Hepatic stellate cell (primary cell): Measurements from ENCODE around the gene TSSK2.

ENCODE experiments used
- DNase-seq: peaks from one replicate; pipeline ENCODE4 v3.0.0; 2011; ENCODE audit warnings: low spot score

The TSSK2 gene

DNA sequence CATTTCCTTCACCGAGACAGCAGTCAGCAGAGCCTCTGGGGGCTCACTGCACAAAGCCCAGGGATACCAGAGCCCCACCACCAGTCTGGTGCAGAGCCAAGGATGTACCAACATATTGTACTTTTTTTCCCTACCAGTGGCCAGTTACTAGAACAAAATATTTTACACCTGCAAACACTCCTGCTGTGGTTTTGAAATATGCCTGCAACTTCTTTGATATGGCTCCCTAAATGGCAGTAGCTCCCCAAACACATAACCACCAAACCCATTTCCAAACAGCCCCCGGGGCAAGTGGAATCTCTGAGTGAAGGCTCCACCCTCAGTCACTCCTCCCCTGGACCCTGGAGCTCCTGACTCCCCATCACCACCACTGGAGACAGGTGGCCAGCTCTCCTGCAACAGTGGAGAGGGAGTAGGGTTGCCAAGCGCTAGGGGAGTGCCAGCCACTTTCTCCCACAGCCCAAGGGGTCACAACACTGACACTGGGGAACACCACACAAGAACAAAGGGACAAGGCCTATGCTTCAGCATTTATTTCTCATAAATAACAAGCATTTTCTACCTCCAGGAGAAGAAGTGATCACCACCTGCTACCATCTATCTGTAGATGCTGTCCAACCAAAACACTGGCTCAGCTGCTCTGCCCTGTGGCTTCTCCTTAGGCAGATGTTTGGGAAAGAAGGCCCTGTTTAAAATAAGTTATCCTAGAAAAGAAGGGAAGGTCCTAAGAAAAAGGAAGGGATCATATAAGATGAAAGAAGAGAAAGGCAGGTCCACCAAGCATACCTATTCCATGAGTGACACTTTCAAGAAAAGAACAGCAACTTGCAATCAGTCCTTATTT is 24.0 kb upstream of the TSSK2 start:
- no peak for DNase-seq

DNA sequence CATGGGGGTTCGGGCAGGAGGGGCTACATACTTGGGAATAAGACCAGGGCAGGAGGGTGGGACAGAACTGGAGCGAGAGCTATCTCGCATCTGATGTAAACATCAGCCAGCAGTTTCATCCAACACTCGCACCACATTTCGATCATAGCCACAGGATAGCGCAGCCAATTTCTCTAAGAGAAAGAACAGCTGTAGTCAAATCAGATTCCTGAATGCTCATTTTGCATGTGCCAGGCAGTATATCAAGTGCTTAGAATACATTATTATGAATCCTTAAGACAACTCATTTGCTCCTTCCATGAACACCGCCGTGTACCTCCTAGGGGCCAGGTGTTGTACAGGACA is 23.4 kb upstream of the TSSK2 start:
- no peak for DNase-seq

DNA sequence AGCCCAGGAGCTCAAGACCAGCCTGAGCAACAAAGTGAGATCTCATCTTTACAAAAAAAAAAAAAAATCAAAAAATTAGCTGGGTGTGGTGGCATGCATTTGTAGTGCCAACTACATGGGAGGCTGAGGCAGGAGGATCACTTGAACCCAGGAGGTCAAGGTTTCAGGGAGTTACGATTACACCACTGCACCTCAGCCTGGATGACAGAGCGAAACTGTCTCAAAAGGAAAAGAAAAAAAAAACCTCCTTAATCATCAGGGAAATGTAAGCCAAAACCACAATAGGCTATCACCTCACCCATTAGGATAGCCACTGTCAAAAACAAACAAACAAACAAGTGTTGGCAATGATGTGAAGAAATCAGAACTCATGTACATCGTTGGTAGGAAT is 22.3 kb upstream of the TSSK2 start:
- DNase-seq = no peak

DNA sequence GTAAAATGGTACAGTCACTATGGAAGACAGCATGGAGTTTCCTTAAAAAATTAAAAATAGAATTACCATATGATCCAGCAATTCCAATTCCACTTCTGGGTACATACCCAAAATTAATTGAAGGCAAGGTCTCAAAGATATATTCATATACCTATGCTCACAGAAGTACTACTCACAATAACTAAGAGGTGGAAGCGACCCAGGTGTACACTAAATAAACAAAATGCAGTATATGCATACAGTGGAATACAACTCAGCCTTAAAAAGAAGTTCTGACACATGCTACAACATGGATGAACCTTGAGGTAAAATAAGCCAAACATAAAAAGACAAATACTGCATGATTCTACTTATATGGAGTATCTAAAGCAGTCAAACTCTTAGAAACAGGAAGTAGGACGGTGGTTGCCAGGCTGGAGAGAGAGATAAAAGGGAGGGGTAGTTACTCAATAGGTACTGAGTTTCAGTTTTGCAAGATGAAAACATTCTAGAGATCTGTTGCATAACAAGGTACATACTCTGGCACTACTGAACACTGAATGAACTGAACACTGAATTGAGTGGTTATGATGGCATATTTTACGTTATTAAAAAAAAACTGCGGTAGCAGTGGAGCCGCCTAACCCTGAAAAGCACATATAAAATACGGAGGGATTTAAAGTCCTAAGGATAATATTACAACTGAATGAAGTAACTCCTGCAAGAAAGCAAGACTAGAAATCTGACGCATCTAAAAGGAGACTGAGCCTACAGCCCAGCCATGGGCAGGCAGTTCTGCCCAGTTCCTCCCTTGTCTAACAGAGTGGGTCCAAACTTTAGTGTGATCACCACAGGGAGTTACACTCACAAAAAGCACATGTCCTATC is 21.7 kb upstream of the TSSK2 start:
- DNase-seq = no peak

DNA sequence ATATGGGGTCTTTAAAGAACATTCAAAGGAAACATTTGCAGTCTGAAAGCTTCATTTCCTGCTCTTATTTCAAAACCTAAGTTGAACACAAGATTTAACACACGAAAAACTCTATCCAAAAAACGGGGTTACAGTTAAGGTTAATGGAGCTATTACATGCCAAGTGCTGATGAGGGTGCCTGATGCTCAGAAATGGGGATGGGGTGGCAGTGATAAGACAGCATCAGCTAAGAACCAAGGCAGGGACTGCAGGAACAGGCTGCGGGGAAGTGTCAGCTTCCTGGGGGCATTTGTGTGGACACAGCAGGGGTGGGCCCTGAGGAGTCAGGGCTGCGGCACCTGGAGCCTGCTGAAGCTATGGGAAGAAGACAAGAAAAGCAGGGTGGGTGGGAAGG is 21.0 kb upstream of the TSSK2 start:
- no peak for DNase-seq

DNA sequence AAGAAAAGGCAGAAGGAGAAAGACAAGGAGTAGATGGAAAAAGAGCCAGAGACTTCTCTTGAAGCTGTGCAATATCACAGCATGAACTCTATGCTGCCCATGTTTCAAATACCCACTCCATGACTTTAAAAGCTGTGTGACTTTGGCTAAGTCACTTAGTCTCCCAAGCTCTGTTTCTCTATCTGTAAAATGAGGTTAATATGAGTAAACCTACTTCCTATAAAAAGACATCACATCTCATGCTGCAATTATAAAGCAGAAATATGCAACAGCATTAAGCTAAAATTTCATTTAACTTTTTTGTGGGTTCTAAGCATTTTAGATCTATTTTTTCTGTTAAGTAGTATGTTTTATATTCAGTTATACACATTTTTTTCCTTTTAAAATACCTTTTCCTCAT is 20.5 kb upstream of the TSSK2 start:
- no peak for DNase-seq

DNA sequence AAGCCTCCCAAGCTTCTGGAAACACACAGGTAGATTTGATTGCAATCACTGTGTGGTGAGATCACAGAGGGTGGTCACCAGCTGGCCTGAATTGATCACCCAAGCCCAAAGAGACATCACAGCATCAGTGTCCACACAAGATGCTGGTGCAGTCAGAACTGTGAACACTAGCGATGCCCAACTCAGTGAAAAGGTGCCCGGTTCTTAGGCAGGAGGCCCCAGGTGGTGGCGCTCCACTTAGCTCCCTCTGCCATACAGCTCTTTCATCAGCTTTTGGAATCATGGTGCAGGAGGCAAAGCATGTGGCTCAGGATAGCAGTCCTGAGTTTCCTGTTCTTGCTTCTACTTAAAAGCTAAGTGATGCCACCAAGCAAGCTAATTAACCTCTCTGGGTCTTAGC is 20.0 kb upstream of the TSSK2 start:
- no peak for DNase-seq

DNA sequence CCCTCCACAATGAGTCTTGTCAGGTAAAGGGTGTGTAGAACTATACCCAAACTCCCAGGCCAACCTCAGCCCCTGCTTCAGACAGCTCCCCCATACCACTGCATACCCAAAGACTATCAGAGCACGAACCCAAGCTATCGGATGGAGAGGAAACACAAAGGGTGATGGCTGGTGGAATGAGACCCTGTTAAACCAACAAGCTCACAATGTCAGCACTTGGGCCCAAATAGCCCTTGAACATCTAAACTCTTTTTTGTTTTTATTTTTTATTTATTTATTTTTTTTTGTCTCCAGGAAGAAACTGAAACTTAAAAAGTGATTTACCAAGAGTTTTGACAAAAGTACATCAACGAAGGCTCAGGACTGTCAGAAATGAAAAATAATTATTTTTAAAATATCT is 19.5 kb upstream of the TSSK2 start:
- no peak for DNase-seq

DNA sequence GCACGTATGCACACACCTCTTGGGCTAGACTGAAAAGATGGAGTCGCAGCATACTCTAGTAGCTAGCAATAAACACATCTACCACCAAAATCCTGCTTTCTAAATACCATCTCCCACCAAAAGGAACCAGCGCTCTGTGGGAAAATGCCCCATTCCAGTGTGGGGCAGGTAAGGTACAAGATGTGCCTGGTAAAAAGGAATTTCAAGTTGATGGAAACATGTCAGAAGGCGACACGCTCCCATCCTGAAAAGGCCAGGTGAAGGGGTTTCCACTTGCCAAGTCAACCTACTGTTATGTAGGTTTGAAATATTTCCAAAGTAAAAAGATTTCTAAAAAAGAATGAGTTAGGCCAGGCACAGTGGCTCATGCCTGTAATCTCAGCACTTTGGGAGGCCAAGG is 17.7 kb upstream of the TSSK2 start:
- DNase-seq = no peak

DNA sequence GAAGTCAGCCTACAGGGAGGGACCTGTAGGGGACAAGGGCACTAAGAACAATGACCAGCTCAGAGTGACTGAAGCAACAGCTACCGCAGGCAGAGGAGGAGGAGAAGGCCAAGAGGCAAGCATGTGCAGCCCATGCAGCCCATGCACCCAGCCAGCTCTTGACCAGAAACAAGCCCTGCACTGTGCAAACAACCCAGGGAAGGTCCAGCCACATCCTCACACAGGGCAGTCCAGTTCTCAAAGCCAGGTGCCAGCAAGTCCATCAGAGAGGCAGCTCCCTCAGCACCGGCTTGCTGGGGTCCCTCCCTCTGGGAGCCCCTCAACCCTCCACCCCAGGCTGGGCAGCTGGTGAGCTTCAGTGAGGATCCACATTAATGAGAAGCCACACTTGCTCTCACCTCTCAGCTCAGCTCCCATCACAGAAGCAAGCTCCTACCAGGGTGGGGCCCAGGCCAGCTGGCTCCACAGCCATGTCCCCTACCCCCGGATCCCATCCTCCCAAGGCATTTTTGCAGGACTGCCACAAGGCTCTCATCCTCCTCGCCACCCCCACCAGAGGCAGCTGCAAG is 16.0 kb upstream of the TSSK2 start:
- DNase-seq = no peak

DNA sequence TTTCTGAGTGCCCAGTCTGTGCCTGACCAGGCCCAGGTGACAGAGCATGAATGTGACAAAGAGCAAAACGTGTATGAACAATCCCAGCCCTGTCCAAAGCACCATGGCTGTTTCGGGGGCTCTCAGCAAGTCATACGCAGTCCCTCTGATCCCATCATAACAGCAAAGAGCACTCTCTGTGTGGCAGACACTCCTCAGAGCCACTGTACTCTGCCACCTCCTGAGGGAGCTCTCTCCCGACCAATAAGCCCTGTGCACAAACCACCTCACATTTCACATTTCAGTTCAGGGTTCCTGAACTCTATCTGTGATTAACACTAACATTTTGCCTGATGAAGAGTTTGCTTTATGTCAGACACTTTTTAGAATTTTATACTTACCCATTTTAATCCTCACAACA is 15.5 kb upstream of the TSSK2 start:
- no peak for DNase-seq

DNA sequence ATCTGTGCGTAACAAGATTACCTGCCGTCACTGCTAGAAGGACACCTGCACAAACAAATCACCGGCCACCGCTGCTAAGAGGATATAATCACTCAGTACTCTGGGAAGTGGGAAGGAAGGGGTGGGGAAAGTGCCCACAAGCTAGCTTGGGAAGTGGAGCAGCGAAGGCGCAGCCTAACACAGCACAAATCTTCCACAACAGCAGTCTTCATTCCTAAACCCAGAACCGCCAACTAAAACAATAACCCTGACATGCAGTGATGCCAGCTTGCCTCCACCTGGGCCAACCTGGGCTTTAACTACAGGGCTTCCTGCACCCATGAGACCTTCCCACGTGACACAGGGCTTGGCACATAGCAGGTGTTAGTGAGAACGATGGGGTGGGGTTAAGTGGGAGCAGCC is 14.0 kb upstream of the TSSK2 start:
- no peak for DNase-seq

DNA sequence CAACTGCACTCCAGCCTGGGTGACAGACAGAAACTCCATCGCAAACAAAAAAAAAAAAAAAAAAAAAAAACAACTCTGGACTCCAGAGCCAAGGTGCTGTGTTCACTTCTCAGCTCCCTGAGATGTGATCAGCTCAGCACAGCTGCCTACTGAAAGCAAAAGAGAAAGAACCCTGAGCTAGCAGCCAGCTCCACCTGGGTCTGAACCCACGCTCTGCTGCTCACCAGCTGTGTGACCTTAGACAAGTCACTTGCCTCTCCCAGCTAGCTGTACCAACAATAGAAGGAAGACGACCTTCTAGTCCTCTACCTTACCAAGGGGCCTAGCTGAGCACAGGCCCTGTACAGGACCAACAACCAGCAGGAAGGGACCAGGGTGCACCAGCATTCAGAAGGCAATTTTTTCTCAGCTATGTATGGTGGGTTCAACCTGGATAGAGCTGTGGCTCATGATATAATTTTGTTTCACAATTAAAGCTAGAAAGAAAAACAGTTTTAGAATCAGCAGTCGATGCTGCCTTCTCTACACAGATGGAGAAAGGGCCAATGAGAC is 12.7 kb upstream of the TSSK2 start:
- DNase-seq = no peak

DNA sequence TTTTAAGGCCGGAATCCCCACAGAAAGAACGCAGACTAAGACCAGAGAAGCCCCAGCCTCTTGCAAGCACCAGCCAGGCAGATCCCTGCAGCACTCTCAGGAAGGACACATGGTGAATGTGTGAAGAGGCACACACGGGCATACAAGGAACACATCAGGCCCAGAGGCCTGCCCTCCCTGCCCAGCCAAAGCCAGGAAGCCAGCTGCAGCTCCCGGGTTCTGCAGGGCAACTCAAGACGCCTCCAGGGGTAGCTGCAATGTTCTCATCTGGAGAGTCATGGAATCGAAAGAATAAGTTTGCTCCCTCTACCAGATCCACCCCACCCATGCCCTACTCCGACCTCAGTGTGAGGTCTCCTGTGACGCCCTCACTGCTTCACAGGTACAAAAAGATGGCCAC is 11.2 kb upstream of the TSSK2 start:
- no peak for DNase-seq

DNA sequence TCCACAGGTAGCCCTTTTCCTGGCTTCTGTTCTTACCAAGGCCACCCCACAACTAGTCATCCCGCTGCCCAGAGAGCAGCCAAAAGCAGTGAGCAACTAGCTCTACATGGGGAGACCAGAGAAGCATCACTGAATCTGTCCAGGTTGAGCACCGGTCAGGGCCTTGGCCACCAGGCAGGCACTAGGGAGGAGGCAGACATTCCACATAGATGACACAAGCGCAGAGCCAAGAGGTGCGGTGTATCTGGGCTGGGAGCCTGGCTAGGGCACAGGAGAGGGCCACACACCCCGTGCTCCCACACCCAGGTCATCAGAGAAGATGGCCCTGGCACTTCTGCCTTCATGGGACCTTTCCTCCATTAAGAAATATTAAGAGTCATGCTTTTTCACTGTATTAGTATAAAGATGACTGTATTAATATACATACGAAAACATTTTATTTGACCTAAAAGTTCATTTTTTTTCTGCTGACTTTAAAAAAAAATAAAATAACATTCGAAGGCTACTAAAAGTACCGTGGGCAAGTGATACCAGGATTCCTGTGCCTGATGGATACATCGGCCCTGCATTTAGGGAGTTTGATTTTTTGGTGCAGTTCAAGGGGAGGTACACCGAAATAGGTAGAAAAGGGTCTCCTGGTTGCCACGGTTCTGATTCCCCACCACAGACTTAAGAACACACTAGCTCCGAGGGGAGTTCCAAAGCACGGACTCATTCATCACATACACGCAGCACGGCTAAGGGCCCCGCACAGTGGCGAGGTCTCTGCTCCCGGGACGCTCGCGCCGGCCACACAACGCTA is 10.1 kb upstream of the TSSK2 start:
- DNase-seq = peak; percentile 68

DNA sequence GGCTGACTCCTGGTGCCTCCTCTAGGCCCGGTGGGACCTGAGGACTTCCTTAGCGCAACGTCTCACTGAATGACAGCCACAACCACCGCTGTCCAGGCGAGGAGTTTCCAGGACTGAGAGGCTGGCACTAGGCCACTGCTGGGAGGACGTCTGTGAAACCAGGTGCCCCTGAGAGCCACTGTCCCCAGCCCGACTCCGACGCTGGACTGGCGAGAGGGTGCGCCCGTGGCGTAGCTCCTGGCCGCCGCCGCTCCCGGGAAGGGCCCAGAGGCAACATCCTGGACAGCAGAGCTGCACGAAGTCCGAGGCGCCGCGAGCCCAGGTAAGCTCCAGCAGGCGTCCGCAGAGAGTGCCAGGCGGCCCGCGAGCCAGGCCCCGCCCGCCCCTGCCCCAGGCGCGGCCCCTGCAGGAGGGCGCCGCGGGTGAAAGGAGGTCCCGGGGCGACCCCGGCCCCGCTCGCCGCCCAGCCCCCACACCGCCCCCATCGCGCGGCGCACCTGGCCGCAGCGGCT is 9.4 kb upstream of the TSSK2 start:
- peak; percentile 42 for DNase-seq

DNA sequence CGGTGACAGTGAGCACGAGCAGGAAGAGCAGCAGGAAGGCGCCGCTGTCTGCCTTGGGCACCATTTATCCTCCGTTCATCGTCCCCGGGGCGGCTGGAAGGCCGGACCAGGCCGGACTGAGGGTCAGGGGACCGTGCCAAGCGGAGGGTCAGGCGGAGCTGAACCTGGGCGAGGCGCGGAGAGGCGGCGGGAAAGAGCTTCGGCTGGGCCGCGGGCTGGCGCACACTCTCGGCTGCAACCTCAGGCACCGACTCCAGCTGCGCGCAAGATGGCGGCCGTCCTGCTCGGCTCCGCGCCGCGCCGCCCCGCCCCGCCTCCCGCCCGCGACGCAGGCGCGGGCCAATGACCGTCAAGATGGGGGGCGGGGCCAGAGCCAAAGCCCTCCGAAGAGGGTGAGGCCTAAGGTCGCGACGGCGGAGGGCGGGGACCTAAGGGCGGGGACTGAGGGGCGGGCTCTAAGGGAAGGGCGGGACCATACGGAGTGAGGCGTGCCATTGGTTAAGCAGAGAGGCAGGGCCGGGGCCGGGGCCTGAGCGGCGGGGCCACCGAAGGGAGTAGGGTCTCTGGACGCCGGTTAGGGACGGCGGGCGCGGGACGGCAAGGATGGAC is 8.9 kb upstream of the TSSK2 start, which contains the start of gene DGCR2:
TSS of gene DGCR2 (minus strand) at position 270 of the 609 bp plus-strand sequence. CDS start at position 64, 206 bp downstream.
- peak; percentile 99 for DNase-seq

DNA sequence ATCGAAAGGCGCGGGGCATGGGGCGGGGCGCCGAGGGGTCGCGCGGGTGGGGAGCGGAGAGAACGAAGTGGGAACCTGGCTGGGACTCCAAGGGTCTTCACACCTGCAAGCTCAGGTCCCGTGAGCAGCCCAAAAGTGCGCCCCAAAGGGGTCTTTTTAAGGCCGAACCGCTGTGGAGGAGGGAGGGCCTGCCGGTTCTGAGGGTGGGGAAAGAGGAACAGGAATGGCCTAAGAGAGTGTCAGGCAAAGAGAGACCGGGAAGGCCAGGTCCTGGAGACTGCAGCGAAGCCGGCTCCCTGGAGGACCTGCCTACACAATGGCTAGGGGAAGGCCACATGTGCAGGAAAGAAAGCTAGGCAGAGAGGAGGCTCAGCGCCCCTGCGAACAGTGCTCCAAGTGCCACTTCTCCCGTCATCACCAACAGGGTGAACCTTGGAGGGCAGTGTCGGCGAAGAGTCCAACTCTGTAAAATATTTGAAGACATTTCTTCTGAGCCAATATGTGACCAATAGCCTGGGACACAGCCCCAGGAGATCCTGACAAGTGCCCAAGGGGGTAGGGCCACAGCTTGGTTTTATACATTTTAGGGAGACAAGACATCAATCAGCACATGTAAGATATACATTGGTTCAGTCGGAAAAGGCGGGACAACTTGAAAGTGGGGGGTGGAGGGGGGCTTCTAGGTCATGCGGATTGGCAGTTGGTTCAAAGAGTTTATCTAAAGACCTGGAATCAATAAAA is 8.2 kb upstream of the TSSK2 start:
- DNase-seq = peak; percentile 50

DNA sequence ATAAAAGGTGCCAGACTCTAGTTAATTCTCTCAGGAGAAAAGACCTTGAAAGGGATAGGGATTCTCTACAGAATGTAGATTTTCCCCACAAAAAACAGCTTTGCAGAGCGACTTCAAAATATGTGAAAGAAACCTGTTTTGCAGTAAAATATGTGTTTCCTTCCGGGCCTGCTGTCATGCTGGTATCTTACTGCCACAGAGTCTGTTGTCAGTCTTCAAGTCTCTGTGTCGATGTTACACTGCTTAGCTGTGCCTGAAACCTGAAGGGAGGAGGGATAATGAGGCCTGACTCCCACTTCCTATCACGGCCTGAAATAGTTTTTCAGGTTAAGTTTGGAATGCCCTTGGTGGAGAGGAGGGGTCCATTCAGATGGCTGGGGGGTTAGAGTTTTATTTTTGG is 7.2 kb upstream of the TSSK2 start:
- DNase-seq = no peak

DNA sequence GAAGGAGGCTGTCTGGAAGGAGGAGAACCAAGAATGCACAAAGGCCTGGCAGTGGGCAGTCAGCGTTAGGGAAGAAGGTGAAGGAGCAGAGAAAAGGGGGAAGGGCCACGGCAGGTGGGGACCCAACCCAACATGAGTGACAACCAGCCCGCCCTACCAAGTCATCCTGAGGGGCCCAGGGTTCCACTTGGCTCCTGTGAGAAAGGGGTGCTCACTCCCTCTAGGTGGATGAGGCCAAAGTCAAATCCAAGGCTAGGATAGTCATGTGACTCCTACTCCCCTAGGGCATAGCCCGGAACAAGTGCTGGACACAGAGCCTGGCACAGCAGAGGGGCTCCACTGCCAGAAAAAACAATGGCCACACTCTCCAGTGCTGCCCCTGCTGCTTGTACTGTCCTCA is 6.7 kb upstream of the TSSK2 start:
- DNase-seq = no peak

DNA sequence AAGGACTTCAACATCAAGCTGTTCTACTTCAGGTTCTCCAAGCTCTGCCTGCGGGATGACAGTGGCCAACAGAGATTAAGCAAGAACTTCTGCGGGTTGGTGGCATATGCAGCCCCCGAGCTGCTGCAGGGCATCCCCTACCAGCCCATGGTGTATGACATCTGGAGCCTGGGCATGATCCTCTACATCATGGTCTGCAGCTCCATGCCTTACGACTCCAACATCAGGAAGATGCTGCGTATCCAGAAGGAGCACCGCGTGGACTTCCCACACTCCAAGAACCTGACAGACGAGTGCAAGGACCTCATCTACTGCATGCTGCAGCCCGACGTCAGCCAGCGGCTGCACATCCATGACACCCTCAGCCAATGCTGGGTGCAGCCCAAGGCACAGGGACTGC is 6.1 kb upstream of the TSSK2 start:
- DNase-seq = no peak
